DOHH2 (cell line): ENCODE results near the gene MYZAP.

Experiments
- CTCF ChIP-seq: fragments of 200-600 bp; sonication (generic); IDR thresholded peaks from one replicate; pipeline ENCODE4 v1.5.1; 2014; ENCODE audit warnings: antibody characterized with exemption, mild to moderate bottlenecking, low read depth, low read length; ENCODE audit not compliant: poor library complexity, severe bottlenecking
- EZH2phosphoT487 ChIP-seq: fragments of 200-600 bp; sonication (generic); IDR thresholded peaks from 2 replicates; pipeline ENCODE4 v1.6.1; 2017; ENCODE audit warnings: borderline replicate concordance, mild to moderate bottlenecking, antibody characterized with exemption, low read length, moderate library complexity, mixed read lengths

- no peak for TF ChIP-seq CTCF
- no peak for TF ChIP-seq EZH2phosphoT487
Measured at GRCh38 chr15:57594479-57594878, 2.8 kb downstream of the MYZAP start.
